NK-92 treated with Interleukin-12 subunit alpha and Interleukin-12 subunit beta, amount 100 ng/mL, for 24 hours (cell line): Measurements from ENCODE around the gene NMD3.

Experiments
- DNase-seq: peaks from one replicate; lab custom pipeline; 2025; lab: John Stamatoyannopoulos, UW

NMD3 gene

DNA sequence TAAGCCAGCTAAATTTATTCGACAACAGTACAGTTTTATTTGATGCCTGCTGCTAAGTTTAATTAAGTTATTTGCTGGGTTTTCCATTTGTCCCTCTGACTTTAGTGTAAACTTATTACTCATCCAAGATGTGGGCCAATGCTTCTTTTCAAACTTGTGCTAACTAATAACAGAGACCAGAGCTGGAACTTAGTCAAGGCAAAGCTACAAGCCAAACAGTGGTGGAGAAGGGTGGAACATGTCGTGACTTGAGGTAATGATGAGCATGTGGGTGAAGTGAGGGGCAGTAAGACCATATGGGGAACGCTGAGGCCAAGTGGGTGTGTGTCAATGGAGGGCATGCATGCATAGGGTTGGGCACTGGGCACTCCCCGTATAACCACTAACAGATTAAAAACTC, 63.9 kb downstream of the NMD3 start:
- no peak for DNase-seq

DNA sequence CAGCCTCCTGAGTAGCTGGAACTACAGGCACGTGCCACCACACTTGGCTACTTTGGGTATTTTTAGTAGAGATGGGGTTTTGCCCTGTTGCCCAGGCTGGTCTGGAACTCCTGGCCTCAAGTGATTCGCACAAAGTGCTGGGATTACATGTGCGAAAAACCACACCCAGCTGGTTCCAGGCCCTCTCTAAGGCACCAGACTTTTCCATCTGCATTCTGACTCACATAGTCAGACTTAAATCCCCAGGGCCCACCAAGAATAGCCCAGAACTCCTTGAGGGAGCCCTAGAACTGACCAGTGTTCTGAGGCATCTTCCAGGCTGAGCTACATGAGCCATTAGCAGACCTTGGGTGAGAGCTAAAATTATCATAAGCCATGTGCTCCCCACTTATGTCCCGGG, 68.1 kb downstream of the NMD3 start:
- no peak for DNase-seq

- no peak for DNase-seq
Observed at GRCh38 chr3:161291191-161291901, 70.2 kb downstream of the NMD3 start.

- no peak for DNase-seq
Observed at GRCh38 chr3:161293381-161293780, 72.3 kb downstream of the NMD3 start.

DNA sequence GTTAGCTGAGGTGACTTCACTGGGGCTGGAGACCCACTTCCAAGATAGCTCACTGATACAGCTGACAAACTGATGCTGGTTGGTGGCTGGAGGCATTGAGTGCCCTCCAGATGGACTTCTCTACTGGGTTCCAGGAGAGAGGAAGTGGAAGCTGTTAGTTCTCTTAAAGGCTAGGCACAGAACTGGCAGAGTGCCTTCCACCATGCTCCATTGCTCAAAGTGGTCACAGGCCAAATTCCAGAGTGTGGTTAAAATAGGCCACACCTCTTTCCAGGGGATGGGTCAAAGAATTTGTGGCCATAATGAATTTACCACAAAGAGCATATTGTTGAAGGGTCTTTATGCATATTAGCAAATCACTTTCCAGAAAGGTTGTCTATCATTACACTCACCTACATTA, 74.2 kb downstream of the NMD3 start:
- DNase-seq, result no peak

DNA sequence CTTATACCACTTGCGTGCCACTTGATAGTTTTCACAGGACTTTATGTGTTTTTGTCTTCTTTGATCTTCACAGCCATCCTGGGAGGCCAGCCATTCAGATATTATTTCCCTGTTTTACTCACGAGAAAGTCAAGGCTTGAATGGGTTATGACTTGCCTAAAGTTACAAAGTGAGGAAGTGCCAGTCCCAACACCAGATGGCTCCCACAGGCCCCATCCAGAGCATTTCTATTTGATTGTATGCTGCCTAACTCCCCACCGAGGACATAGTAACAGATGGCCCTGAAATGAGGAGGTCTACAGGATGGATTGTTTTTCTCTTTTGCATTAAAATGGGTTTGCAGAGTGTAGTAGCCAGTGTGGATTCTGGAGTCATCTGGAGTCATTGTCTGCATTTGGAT, 75.7 kb downstream of the NMD3 start:
- no peak for DNase-seq
